ENCODE measurements around the gene IFI44L.

Gene IFI44L

GRCh38 chr1:78619803-78620579 lies at the start of gene IFI44L:
Gene IFI44L (plus strand): TSS chr1:78620448. CDS start chr1:78627916, 7,468 bp downstream.
- FAIRE-seq: peak; percentile 88

GRCh38 chr1:78570539-78570938 lies 49.7 kb upstream of the IFI44L start:
- FAIRE-seq: no peak

GRCh38 chr1:78577257-78578100 lies 42.8 kb upstream of the IFI44L start:
- no peak for FAIRE-seq

- FAIRE-seq: no peak
Observed at GRCh38 chr1:78586572-78586971, 33.7 kb upstream of the IFI44L start.

- no peak for FAIRE-seq
Observed at GRCh38 chr1:78587211-78587610, 33.0 kb upstream of the IFI44L start.

GRCh38 chr1:78591971-78592370 lies 28.3 kb upstream of the IFI44L start:
- FAIRE-seq: no peak

GRCh38 chr1:78599294-78599693 lies 21.0 kb upstream of the IFI44L start:
- no peak for FAIRE-seq

- peak; percentile 79 for FAIRE-seq
Observed at GRCh38 chr1:78601068-78601467, 19.2 kb upstream of the IFI44L start.

GRCh38 chr1:78603206-78603605 lies 17.0 kb upstream of the IFI44L start:
- FAIRE-seq: peak; percentile 30

- FAIRE-seq: no peak
Observed at GRCh38 chr1:78604643-78605042, 15.6 kb upstream of the IFI44L start.

- FAIRE-seq: no peak
Observed at GRCh38 chr1:78606274-78606673, 14.0 kb upstream of the IFI44L start.

GRCh38 chr1:78607334-78607927 lies 12.8 kb upstream of the IFI44L start:
- FAIRE-seq: peak; percentile 96

GRCh38 chr1:78607944-78608343 lies 12.3 kb upstream of the IFI44L start:
- no peak for FAIRE-seq

GRCh38 chr1:78617615-78618026 lies 2.6 kb upstream of the IFI44L start:
- FAIRE-seq: peak; percentile 43

- no peak for FAIRE-seq
Observed at GRCh38 chr1:78619032-78619431, 1.2 kb upstream of the IFI44L start.

GRCh38 chr1:78619446-78619802 lies 824 bp upstream of the IFI44L start:
- FAIRE-seq: no peak

- FAIRE-seq: no peak
Observed at GRCh38 chr1:78620666-78621065, 418 bp downstream of the IFI44L start.

GRCh38 chr1:78622548-78622947 lies 2.3 kb downstream of the IFI44L start:
- FAIRE-seq: no peak

- FAIRE-seq: no peak
Observed at GRCh38 chr1:78624035-78624434, 3.8 kb downstream of the IFI44L start.

GRCh38 chr1:78627321-78627720 lies 7.1 kb downstream of the IFI44L start:
- FAIRE-seq: no peak

- FAIRE-seq: no peak
Observed at GRCh38 chr1:78630600-78630999, 10.4 kb downstream of the IFI44L start.

- FAIRE-seq: no peak
Observed at GRCh38 chr1:78633209-78633608, 13.0 kb downstream of the IFI44L start.

GRCh38 chr1:78640462-78640861 lies 20.2 kb downstream of the IFI44L start:
- no peak for FAIRE-seq

- FAIRE-seq: no peak
Observed at GRCh38 chr1:78641558-78641957, 21.3 kb downstream of the IFI44L start.
